ENCODE measurements around the gene ZNF594. TPM values are rescaled to one million over a fixed set of nuclear protein-coding genes. Genes with fewer than 3 reads are reported as not detected.
"Not testable (repeated sequence)": the region's sequence is repeated elsewhere in the genome, so short reads cannot be mapped to it uniquely, and the experiment has no call there.

Gene ZNF594
- 7.1 TPM for total RNA-seq
- long read RNA-seq, full-length matches to known transcripts, result 1 of 2 reads
- long read RNA-seq, partial matches to known transcripts, result 0 of 2 reads
- long read RNA-seq, other reads (novel, unspliced or antisense), result 1 of 2 reads

- no peaks in the 10 kb centered on the region for H3K27me3 ChIP-seq
- TF ChIP-seq CTCF (IDR thresholded peaks at IDR 0.05), result peak; percentile 80
- intact Hi-C loops (cut with DNase I), result no loop called here
- H3K9me3 ChIP-seq, result peaks cover 9% of the 10 kb centered on the region
- peaks cover 5% of the 10 kb centered on the region for H3K4me1 ChIP-seq
- ATAC-seq (peak; percentile 100), DNase-seq (peak; percentile 99)
- no peaks in the 10 kb centered on the region for H3K36me3 ChIP-seq
- H3K4me3 ChIP-seq, result peak within 1 kb of the TSS; percentile 88
- H3K27ac ChIP-seq, result peak within 1 kb of the TSS; percentile 87
Observed at GRCh38 chr17:5191541-5192417, at the start of gene ZNF594. TSS of gene ZNF594 (minus strand) at chr17:5191868. CDS start at chr17:5184256, 7,612 bp downstream.

DNA sequence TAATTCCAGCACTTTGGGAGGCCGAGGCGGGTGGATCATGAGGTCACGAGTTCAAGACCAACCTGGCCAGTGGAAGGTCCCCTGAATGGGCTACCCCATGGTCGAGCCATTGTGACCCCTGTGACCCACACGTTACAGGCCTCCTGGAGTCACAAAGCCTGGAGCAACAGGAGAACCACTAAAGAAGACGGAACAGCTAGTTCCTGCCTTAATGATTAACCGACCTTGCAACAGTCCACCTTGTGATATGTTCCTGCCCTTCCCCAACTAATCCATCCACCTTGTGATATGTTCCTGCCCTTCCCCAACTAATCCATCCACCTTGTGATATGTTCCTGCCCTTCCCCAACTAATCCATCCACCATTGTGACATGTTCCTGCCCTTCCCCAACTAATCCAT, 48.1 kb upstream of the ZNF594 start:
- H3K9me3 ChIP-seq, H3K27ac ChIP-seq, DNase-seq, H3K4me3 ChIP-seq, H3K36me3 ChIP-seq, H3K27me3 ChIP-seq, ATAC-seq, H3K4me1 ChIP-seq: not testable (repeated sequence)
- intact Hi-C loops (cut with DNase I), result loop anchor here (5.0 kb wide), 1 partner anchor 42 kb away; no protein-coding TSS in a partner anchor

- Histone ChIP-seq H3K9me3 (no peaks in the 10 kb centered on the region), H3K27me3 (no peaks in the 10 kb centered on the region), H3K36me3 (no peaks in the 10 kb centered on the region), H3K4me1 (no peaks in the 10 kb centered on the region), H3K27ac (no peak overlapping the region), H3K4me3 (no peak overlapping the region)
- ATAC-seq, result no peak
- DNase-seq, result no peak
- no peak for TF ChIP-seq CTCF (IDR thresholded peaks at IDR 0.05)
- intact Hi-C loops (cut with DNase I), result loop anchor here (5.0 kb wide), 1 partner anchor 41 kb away; no protein-coding TSS in a partner anchor
Observed at GRCh38 chr17:5238333-5238732, 46.7 kb upstream of the ZNF594 start.

GRCh38 chr17:5237541-5238016, 45.9 kb upstream of the ZNF594 start:
- Histone ChIP-seq H3K36me3 (no peaks in the 10 kb centered on the region), H3K27me3 (no peaks in the 10 kb centered on the region), H3K4me3 (no peak overlapping the region), H3K9me3 (no peaks in the 10 kb centered on the region), H3K27ac (no peak overlapping the region), H3K4me1 (no peaks in the 10 kb centered on the region)
- peak; percentile 69 for DNase-seq
- ATAC-seq, result peak; percentile 90
- peak; percentile 74 for TF ChIP-seq CTCF (IDR thresholded peaks at IDR 0.05)
- intact Hi-C loops (cut with DNase I), result loop anchor here (5.0 kb wide), 1 partner anchor 40 kb away; no protein-coding TSS in a partner anchor

GRCh38 chr17:5236938-5237540, 45.4 kb upstream of the ZNF594 start:
- Histone ChIP-seq H3K4me3 (no peak overlapping the region), H3K4me1 (no peaks in the 10 kb centered on the region), H3K9me3 (no peaks in the 10 kb centered on the region), H3K27me3 (no peaks in the 10 kb centered on the region), H3K27ac (no peak overlapping the region), H3K36me3 (no peaks in the 10 kb centered on the region)
- intact Hi-C loops (cut with DNase I), result loop anchor here (5.0 kb wide), 1 partner anchor 40 kb away; no protein-coding TSS in a partner anchor
- TF ChIP-seq CTCF (IDR thresholded peaks at IDR 0.05), result no peak
- no peak for ATAC-seq
- no peak for DNase-seq
